Measurements from ENCODE around the gene P2RY2.

DNA sequence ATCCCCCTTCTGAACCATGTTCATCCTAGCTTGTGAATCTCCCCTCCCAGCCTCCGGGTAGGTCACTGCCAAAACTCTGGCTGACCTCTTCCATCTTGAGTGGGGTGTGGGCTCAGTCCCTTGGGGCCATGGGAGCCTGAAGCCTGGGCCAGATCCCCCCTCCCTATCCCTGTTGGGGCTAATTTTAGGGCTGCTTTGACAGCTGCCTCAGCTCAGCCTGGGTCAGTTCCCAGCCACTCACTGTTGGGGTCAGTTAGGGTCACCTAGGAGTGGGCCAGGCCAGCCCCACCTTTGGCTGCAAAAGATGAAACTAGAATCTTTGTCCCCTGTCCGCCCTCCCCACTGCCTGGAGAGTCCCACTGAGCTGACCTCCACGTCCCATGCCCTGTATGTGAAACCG is 29.8 kb upstream of the P2RY2 start:
- TF ChIP-seq SMAD3 (CRISPR knock-in tag; IDR thresholded peaks at IDR 0.05; ENCODE audit: borderline replicate concordance) (no peak), TP53 (CRISPR knock-in tag; IDR thresholded peaks at IDR 0.05) (no peak), NR3C1 (CRISPR knock-in tag; conservative IDR thresholded peaks at IDR 0.05; ENCODE audit: low read depth) (no peak), SOX15 (CRISPR knock-in tag; IDR thresholded peaks at IDR 0.05) (no peak), RELA (CRISPR knock-in tag; IDR thresholded peaks at IDR 0.05; ENCODE audit: borderline replicate concordance) (no peak), IRF2 (CRISPR knock-in tag; IDR thresholded peaks at IDR 0.05; ENCODE audit: borderline replicate concordance, low read depth) (no peak), ETV6 (CRISPR knock-in tag; IDR thresholded peaks at IDR 0.05) (no peak)
- TF ChIP-seq, protein P1, sequence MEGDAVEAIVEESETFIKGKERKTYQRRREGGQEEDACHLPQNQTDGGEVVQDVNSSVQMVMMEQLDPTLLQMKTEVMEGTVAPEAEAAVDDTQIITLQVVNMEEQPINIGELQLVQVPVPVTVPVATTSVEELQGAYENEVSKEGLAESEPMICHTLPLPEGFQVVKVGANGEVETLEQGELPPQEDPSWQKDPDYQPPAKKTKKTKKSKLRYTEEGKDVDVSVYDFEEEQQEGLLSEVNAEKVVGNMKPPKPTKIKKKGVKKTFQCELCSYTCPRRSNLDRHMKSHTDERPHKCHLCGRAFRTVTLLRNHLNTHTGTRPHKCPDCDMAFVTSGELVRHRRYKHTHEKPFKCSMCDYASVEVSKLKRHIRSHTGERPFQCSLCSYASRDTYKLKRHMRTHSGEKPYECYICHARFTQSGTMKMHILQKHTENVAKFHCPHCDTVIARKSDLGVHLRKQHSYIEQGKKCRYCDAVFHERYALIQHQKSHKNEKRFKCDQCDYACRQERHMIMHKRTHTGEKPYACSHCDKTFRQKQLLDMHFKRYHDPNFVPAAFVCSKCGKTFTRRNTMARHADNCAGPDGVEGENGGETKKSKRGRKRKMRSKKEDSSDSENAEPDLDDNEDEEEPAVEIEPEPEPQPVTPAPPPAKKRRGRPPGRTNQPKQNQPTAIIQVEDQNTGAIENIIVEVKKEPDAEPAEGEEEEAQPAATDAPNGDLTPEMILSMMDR (IDR thresholded peaks at IDR 0.05) = no peak
- TF ChIP-seq, protein P2, sequence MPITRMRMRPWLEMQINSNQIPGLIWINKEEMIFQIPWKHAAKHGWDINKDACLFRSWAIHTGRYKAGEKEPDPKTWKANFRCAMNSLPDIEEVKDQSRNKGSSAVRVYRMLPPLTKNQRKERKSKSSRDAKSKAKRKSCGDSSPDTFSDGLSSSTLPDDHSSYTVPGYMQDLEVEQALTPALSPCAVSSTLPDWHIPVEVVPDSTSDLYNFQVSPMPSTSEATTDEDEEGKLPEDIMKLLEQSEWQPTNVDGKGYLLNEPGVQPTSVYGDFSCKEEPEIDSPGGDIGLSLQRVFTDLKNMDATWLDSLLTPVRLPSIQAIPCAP (CRISPR knock-in tag; IDR thresholded peaks at IDR 0.05) = no peak
- TF ChIP-seq, protein P3, sequence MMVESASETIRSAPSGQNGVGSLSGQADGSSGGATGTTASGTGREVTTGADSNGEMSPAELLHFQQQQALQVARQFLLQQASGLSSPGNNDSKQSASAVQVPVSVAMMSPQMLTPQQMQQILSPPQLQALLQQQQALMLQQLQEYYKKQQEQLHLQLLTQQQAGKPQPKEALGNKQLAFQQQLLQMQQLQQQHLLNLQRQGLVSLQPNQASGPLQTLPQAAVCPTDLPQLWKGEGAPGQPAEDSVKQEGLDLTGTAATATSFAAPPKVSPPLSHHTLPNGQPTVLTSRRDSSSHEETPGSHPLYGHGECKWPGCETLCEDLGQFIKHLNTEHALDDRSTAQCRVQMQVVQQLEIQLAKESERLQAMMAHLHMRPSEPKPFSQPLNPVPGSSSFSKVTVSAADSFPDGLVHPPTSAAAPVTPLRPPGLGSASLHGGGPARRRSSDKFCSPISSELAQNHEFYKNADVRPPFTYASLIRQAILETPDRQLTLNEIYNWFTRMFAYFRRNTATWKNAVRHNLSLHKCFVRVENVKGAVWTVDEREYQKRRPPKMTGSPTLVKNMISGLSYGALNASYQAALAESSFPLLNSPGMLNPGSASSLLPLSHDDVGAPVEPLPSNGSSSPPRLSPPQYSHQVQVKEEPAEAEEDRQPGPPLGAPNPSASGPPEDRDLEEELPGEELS (CRISPR knock-in tag; IDR thresholded peaks at IDR 0.05) = no peak
- TF ChIP-seq, protein P4, sequence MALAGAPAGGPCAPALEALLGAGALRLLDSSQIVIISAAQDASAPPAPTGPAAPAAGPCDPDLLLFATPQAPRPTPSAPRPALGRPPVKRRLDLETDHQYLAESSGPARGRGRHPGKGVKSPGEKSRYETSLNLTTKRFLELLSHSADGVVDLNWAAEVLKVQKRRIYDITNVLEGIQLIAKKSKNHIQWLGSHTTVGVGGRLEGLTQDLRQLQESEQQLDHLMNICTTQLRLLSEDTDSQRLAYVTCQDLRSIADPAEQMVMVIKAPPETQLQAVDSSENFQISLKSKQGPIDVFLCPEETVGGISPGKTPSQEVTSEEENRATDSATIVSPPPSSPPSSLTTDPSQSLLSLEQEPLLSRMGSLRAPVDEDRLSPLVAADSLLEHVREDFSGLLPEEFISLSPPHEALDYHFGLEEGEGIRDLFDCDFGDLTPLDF (CRISPR knock-in tag; IDR thresholded peaks at IDR 0.05) = no peak

Measured in WTC11 (cell line).